HepG2 (cell line): ENCODE data around the gene GDF15. TPM values are rescaled to one million over a fixed set of nuclear protein-coding genes. Genes with fewer than 3 reads are reported as not detected.

Experiments
- CHCHD3 ChIP-seq: sonication (generic); formaldehyde crosslinking; IDR thresholded peaks from 2 replicates; pipeline ENCODE4 v1.8.0; 2022; ENCODE audit warnings: mild to moderate bottlenecking, missing genetic modification reagents, moderate library complexity
- DBP ChIP-seq: sonication (generic); formaldehyde crosslinking; IDR thresholded peaks from 2 replicates; pipeline ENCODE4 v1.4.0; 2020; ENCODE audit warnings: missing genetic modification reagents; ENCODE audit errors: not compliant biosample characterization
- FUBP1 ChIP-seq: sonication (generic); formaldehyde crosslinking; IDR thresholded peaks from 2 replicates; pipeline ENCODE4 v1.5.1; 2020; ENCODE audit warnings: missing genetic modification reagents, mild to moderate bottlenecking, borderline replicate concordance
- HDAC2 ChIP-seq: sonication (generic); formaldehyde crosslinking; IDR thresholded peaks from 2 replicates; pipeline ENCODE4 v1.4.0; 2020; ENCODE audit warnings: missing genetic modification reagents
- HNRNPH1 ChIP-seq: fragments of 200-400 bp; formaldehyde crosslinking; optimal IDR thresholded peaks from 2 replicates; pipeline ENCODE3; 2017; ENCODE audit warnings: mild to moderate bottlenecking, low read depth, low read length
- JDP2 ChIP-seq: sonication (generic); formaldehyde crosslinking; IDR thresholded peaks from 2 replicates; pipeline ENCODE4 v1.8.1; 2022; ENCODE audit warnings: missing genetic modification reagents, borderline replicate concordance
- NR2F2 ChIP-seq: IDR thresholded peaks from 2 replicates; pipeline ENCODE4 v1.6.1; 2012; ENCODE audit warnings: low read depth, inconsistent platforms, borderline replicate concordance
- PAWR ChIP-seq: sonication (generic); formaldehyde crosslinking; IDR thresholded peaks from 2 replicates; pipeline ENCODE4 v1.4.0; 2020; ENCODE audit warnings: missing genetic modification reagents, mild to moderate bottlenecking, borderline replicate concordance
- REPIN1 ChIP-seq: sonication (generic); formaldehyde crosslinking; IDR thresholded peaks from 2 replicates; pipeline ENCODE4 v1.8.0; 2022; ENCODE audit warnings: missing genetic modification reagents, low read depth, mild to moderate bottlenecking, borderline replicate concordance
- RFX1 ChIP-seq: fragments of 450-650 bp; IDR thresholded peaks from 2 replicates; pipeline ENCODE4 v1.6.1; 2017
- RNF2 ChIP-seq: fragments of 450-650 bp; conservative IDR thresholded peaks from 2 replicates; pipeline ENCODE4 v1.6.1; 2016; ENCODE audit warnings: low read depth
- SMYD3 ChIP-seq: sonication (generic); formaldehyde crosslinking; IDR thresholded peaks from 2 replicates; pipeline ENCODE4 v1.8.1; 2023; ENCODE audit warnings: mild to moderate bottlenecking, missing genetic modification reagents
- THAP9 ChIP-seq: sonication (generic); formaldehyde crosslinking; IDR thresholded peaks from 2 replicates; pipeline ENCODE4; 2020; ENCODE audit warnings: missing genetic modification reagents, mild to moderate bottlenecking, borderline replicate concordance
- YEATS2 ChIP-seq: sonication (generic); formaldehyde crosslinking; IDR thresholded peaks from 2 replicates; pipeline ENCODE4 v1.4.0; 2020; ENCODE audit warnings: missing genetic modification reagents, borderline replicate concordance
- ZBTB8A ChIP-seq: sonication (generic); formaldehyde crosslinking; IDR thresholded peaks from 2 replicates; pipeline ENCODE4 v1.4.0; 2020; ENCODE audit warnings: mild to moderate bottlenecking, low read depth, missing genetic modification reagents, borderline replicate concordance
- ZFP37 ChIP-seq: sonication (generic); formaldehyde crosslinking; IDR thresholded peaks from 2 replicates; pipeline ENCODE4 v1.4.0; 2020; ENCODE audit warnings: missing genetic modification reagents, borderline replicate concordance
- ZNF335 ChIP-seq: sonication (generic); formaldehyde crosslinking; IDR thresholded peaks from 2 replicates; pipeline ENCODE4 v1.4.0; 2020; ENCODE audit warnings: missing genetic modification reagents
- ZNF580 ChIP-seq: IDR thresholded peaks from 2 replicates; pipeline ENCODE4 v1.6.1; 2016; ENCODE audit warnings: low read depth, borderline replicate concordance
- ZNF589 ChIP-seq: sonication (generic); formaldehyde crosslinking; conservative IDR thresholded peaks from 2 replicates; pipeline ENCODE4 v1.8.0; 2022; ENCODE audit warnings: mild to moderate bottlenecking, moderate library complexity, missing genetic modification reagents
- ZSCAN20 ChIP-seq: sonication (generic); formaldehyde crosslinking; IDR thresholded peaks from 2 replicates; pipeline ENCODE4 v1.4.0; 2020; ENCODE audit warnings: missing genetic modification reagents, mild to moderate bottlenecking, borderline replicate concordance
- ZUFSP ChIP-seq: sonication (generic); formaldehyde crosslinking; IDR thresholded peaks from 2 replicates; pipeline ENCODE4 v1.9.0; 2021; ENCODE audit warnings: missing genetic modification reagents, mild to moderate bottlenecking, borderline replicate concordance
- polyA plus RNA-seq, 8 experiments: library from polyadenylated mRNA; depleted of rRNA in 3 of 8; stranded (reverse) in 7 of 8; unstranded in 1 of 8; fragments of >200 nt; fragmentation: Illumina TruSeq in 4 of 8; extraction: Trizol in 4 of 8; gene quantifications; 2 replicates each; pipeline versions ENCODE4 v1.2.1 to v1.2.3, GENCODE V29; 2011 to 2016; ENCODE audit warnings: low read depth in 4 of 8, missing spikeins in 1 of 8, mixed read lengths in 1 of 8; ENCODE audit not compliant: insufficient read depth in 1 of 8
- total RNA-seq, 5 experiments: library from RNA; depleted of rRNA; stranded (reverse); fragments of >200 nt; fragmentation: Illumina TruSeq; extraction: Trizol; gene quantifications; 2 replicates each; pipeline ENCODE4 v1.2.3, GENCODE V29; 2016; ENCODE audit warnings: low read depth in 1 of 5

GDF15 gene
- total and polyA plus RNA-seq, 2 of the 13 experiments (the other 11 are each of a cell fraction or from before 2014, with no cell fraction given), result 146 to 422 TPM

GRCh38 chr19:18364826-18365528, 21.0 kb upstream of the GDF15 start (continued):
- TF ChIP-seq JDP2 (no peak), THAP9 (CRISPR knock-in tag) (no peak), ZUFSP (CRISPR knock-in tag) (no peak), RFX1 (0 out of 2 replicates have a peak, but pooled peaks have one; percentile 3), ZSCAN20 (CRISPR knock-in tag) (no peak), CHCHD3 (CRISPR knock-in tag) (no peak), ZNF589 (no peak), YEATS2 (peak; percentile 57; the same call in 1 of the 2 replicates), HNRNPH1 (no peak), DBP (CRISPR knock-in tag) (no peak), FUBP1 (CRISPR knock-in tag) (0 out of 2 replicates have a peak, but pooled peaks have one; percentile 43), NR2F2 (peak; percentile 43; the same call in 1 of the 2 replicates), ZFP37 (CRISPR knock-in tag) (0 out of 2 replicates have a peak, but pooled peaks have one; percentile 41), ZBTB8A (CRISPR knock-in tag) (no peak), SMYD3 (CRISPR knock-in tag) (peak; percentile 71; the same call in 1 of the 2 replicates), REPIN1 (peak; percentile 73; the same call in 1 of the 2 replicates), HDAC2 (CRISPR knock-in tag) (peak; percentile 82), ZNF580 (CRISPR knock-in tag) (peak; percentile 21; the same call in 1 of the 2 replicates), ZNF335 (peak; percentile 52; the same call in 1 of the 2 replicates), PAWR (CRISPR knock-in tag) (no peak), RNF2 (no peak)
